CD14-positive monocyte (primary cell): ENCODE data around the gene CSNK1G1. TPM values are rescaled to one million over a fixed set of nuclear protein-coding genes. Genes with fewer than 3 reads are reported as not detected.

Experiments used
- DNase-seq, 3 donors: peaks; one replicate each; pipeline ENCODE4 v3.0.0-alpha.2; 2011 to 2022
- H2AFZ ChIP-seq: 2 replicates; pipeline ENCODE4 v1.6.0; 2012; ENCODE audit warnings: mild to moderate bottlenecking, low read depth, low read length, inconsistent platforms; ENCODE audit not compliant: insufficient read depth, poor library complexity, severe bottlenecking
- H3K27ac ChIP-seq, 2 donors: 1 replicate in 1 of 2; 2 replicates in 1 of 2; pipeline ENCODE4 v1.5.1; 2012 to 2013; ENCODE audit warnings: low read length in 2 of 2, control low read depth in 1 of 2, inconsistent platforms in 1 of 2, low read depth in 1 of 2, mild to moderate bottlenecking in 1 of 2
- H3K27me3 ChIP-seq, 2 donors: one replicate each; pipeline versions ENCODE4 v1.6.0 to v1.6.1; 2011 to 2013; ENCODE audit warnings: low read length in 2 of 2; ENCODE audit not compliant: control insufficient read depth in 2 of 2, insufficient read depth in 2 of 2
- H3K36me3 ChIP-seq, 2 donors: replicated peaks in 1 of 2; 1 replicate in 1 of 2; 2 replicates in 1 of 2; pipeline versions ENCODE4 v1.5.1 to v1.6.1; 2012 to 2013; ENCODE audit warnings: low read length in 2 of 2, control low read depth in 1 of 2, inconsistent platforms in 1 of 2, mild to moderate bottlenecking in 1 of 2; ENCODE audit not compliant: insufficient read depth in 2 of 2, control insufficient read depth in 1 of 2
- H3K4me1 ChIP-seq, 2 donors: 1 replicate in 1 of 2; 2 replicates in 1 of 2; pipeline versions ENCODE4 v1.5.1 to v1.6.1; 2012 to 2013; ENCODE audit warnings: low read length in 2 of 2, control low read depth in 1 of 2, inconsistent platforms in 1 of 2, mild to moderate bottlenecking in 1 of 2, moderate library complexity in 1 of 2; ENCODE audit not compliant: insufficient read depth in 2 of 2, control insufficient read depth in 1 of 2
- H3K4me2 ChIP-seq: replicated peaks from 2 replicates; pipeline ENCODE3; 2012; ENCODE audit warnings: low read length, moderate library complexity, mild to moderate bottlenecking; ENCODE audit not compliant: poor library complexity, severe bottlenecking; ENCODE audit errors: extremely low read depth
- H3K4me3 ChIP-seq, 3 experiments: fragments of 200-600 bp in 1 of 3; sonication (generic) in 1 of 3; replicated peaks in 1 of 3; 1 replicate in 2 of 3; 2 replicates in 1 of 3; pipeline ENCODE4 v1.5.1; 2011 to 2013; ENCODE audit warnings: low read length in 3 of 3, mild to moderate bottlenecking in 3 of 3, control low read depth in 2 of 3, low read depth in 2 of 3, inconsistent platforms in 1 of 3, moderate library complexity in 1 of 3
- H3K79me2 ChIP-seq: 2 replicates; pipeline ENCODE4 v1.6.0; 2012; ENCODE audit warnings: mild to moderate bottlenecking, control low read depth, inconsistent platforms, low read length, moderate library complexity; ENCODE audit not compliant: insufficient read depth
- H3K9ac ChIP-seq: 2 replicates; pipeline ENCODE4 v1.6.0; 2017; ENCODE audit warnings: low read length, mild to moderate bottlenecking; ENCODE audit not compliant: insufficient read depth, poor library complexity, severe bottlenecking
- H3K9me3 ChIP-seq, 2 donors: replicated peaks in 1 of 2; 1 replicate in 1 of 2; 2 replicates in 1 of 2; pipeline versions ENCODE4 v1.5.1 to v1.6.1; 2012 to 2013; ENCODE audit warnings: low read length in 2 of 2, control low read depth in 1 of 2; ENCODE audit not compliant: control insufficient read depth in 1 of 2, insufficient read depth in 1 of 2
- H4K20me1 ChIP-seq: 2 replicates; pipeline ENCODE4 v1.6.0; 2012; ENCODE audit warnings: mild to moderate bottlenecking, low read length, control low read depth, moderate library complexity; ENCODE audit not compliant: insufficient read depth
- H3K27ac Mint-ChIP-seq, 7 donors: one replicate each; pipeline ENCODE4 v1.8.0; 2020; ENCODE audit warnings: mild to moderate bottlenecking in 7 of 7, mixed read lengths in 7 of 7, moderate library complexity in 6 of 7, inconsistent platforms in 2 of 7
- H3K27me3 Mint-ChIP-seq, 3 donors: one replicate each; pipeline ENCODE4 v1.8.0; 2021 to 2022; ENCODE audit warnings: low read depth in 3 of 3, mild to moderate bottlenecking in 3 of 3, mixed read lengths in 3 of 3, moderate library complexity in 3 of 3, inconsistent platforms in 1 of 3
- H3K36me3 Mint-ChIP-seq, 2 donors: one replicate each; pipeline ENCODE4 v1.8.0; 2020; ENCODE audit warnings: mixed read lengths in 2 of 2, inconsistent platforms in 1 of 2, mild to moderate bottlenecking in 1 of 2
- H3K4me1 Mint-ChIP-seq: one replicate; pipeline ENCODE4 v1.8.0; 2020; ENCODE audit warnings: mild to moderate bottlenecking, mixed read lengths
- H3K4me3 Mint-ChIP-seq, 2 donors: one replicate each; pipeline ENCODE4 v1.8.0; 2020; ENCODE audit warnings: mild to moderate bottlenecking in 2 of 2, mixed read lengths in 2 of 2, moderate library complexity in 1 of 2
- H3K9me3 Mint-ChIP-seq, 7 donors: one replicate each; pipeline ENCODE4 v1.8.0; 2020 to 2022; ENCODE audit warnings: mixed read lengths in 7 of 7, mild to moderate bottlenecking in 6 of 7, moderate library complexity in 6 of 7, inconsistent platforms in 2 of 7
- CTCF ChIP-seq: fragments of 200-600 bp; IDR thresholded peaks from one replicate; pipeline ENCODE4 v1.8.0; 2022; ENCODE audit warnings: antibody characterized with exemption, mild to moderate bottlenecking
- WGBS: methylation state at CpG from one replicate; pipeline ENCODE4 v1.1.5; 2013; ENCODE audit warnings: missing lambda C conversion rate; ENCODE audit not compliant: insufficient coverage; 5-methylcytosine and 5-hydroxymethylcytosine counted together
- intact Hi-C, 2 donors: fragments of 100-400 bp; cut with micrococcal nuclease; formaldehyde crosslinking; loops; one replicate each; pipeline versions ENCODE4 v1.15.0 to v1.15.1; 2023
- polyA minus RNA-seq: library from RNA; depleted of rRNA, polyadenylated mRNA; stranded (reverse); fragments of >200 nt; gene quantifications from 2 replicates; pipeline ENCODE4 v1.2.3, GENCODE V29; 2012
- polyA plus RNA-seq, 3 donors: library from polyadenylated mRNA; depleted of rRNA in 1 of 3; unstranded in 2 of 3; stranded (reverse) in 1 of 3; fragments of 300-500 nt in 2 of 3; fragments of >200 nt in 1 of 3; fragmentation: Illumina TruSeq in 2 of 3; gene quantifications; 1 replicate in 2 of 3; 2 replicates in 1 of 3; pipeline ENCODE4 v1.2.3, GENCODE V29; 2012 to 2021
- total RNA-seq, 12 experiments: library from RNA in 1 of 12; stranded (reverse) in 1 of 12; fragments of 120-200 nt in 1 of 12; gene quantifications; one replicate each; pipeline ENCODE4 v1.2.4 and lab custom pipeline; 2013 to 2026; ENCODE audit warnings: mixed read lengths in 6 of 12, inconsistent platforms in 1 of 12

Gene CSNK1G1
- total RNA-seq (2013): 12.3 TPM
- 1 to 10 TPM; 4.3 to 8.6 (median 7.7) TPM for polyA plus RNA-seq
- polyA minus RNA-seq: 7.2 and 9.7 TPM in 2 replicates
- 13.6 to 29.9 (median 22.9) reads per million in 11 experiments for total RNA-seq (lab: John Stamatoyannopoulos, UW)

- Mint-ChIP-seq H3K27me3 (no peaks in the 10 kb centered on the region), H3K9me3 (peaks cover 0 to 4% (median 0%) of the 10 kb centered on the region in 7 donors), H3K4me3 (peak within 1 kb of the TSS; percentile 96 to 97), H3K4me1 (peaks cover 13% of the 10 kb centered on the region), H3K36me3 (no peaks in the 10 kb centered on the region), H3K27ac (peak within 1 kb of the TSS; percentile 79 to 95 (median 90))
- peak within 1 kb of the TSS; percentile 81 for H3K9ac ChIP-seq
- no peaks in the 10 kb centered on the region for H3K27me3 ChIP-seq
- TF ChIP-seq CTCF: peak; percentile 56
- H2AFZ ChIP-seq: peak within 1 kb of the TSS; percentile 90
- WGBS: under 1% methylated on average over 33 of the region's 42 CpGs
- no peaks in the 10 kb centered on the region for H3K36me3 ChIP-seq
- H3K9me3 ChIP-seq: no peaks in the 10 kb centered on the region
- peak within 1 kb of the TSS; percentile 34 to 78 for H3K27ac ChIP-seq
- intact Hi-C loops: loop anchor here in 1 of 2 donors (10.0 kb wide), 2 partner anchors 151 to 191 kb away; partner anchors contain the start of gene PPIB
- H4K20me1 ChIP-seq: peaks cover 13% of the 10 kb centered on the region
- H3K4me1 ChIP-seq: peaks cover 9 to 13% of the 10 kb centered on the region in 2 donors
- peak within 1 kb of the TSS; percentile 94 for H3K4me2 ChIP-seq
- DNase-seq: peak; percentile 88 to 95 (median 92)
- H3K4me3 ChIP-seq: peak within 1 kb of the TSS; percentile 93 to 98 (median 95)
- H3K79me2 ChIP-seq: peaks cover 47% of the 10 kb centered on the region
Observed at GRCh38 chr15:64355944-64356709, at the start of gene CSNK1G1. Gene CSNK1G1, minus strand, starts transcription at chr15:64356173. Its CDS starts 55,674 bp downstream, at chr15:64300499.

- peak overlapping the region in 1 of 7 donors; percentile 20 for H3K27ac Mint-ChIP-seq
- no peak overlapping the region for H3K4me3 Mint-ChIP-seq
- intact Hi-C loops: no loop called here
- H3K9me3 ChIP-seq: no peaks in the 10 kb centered on the region
- 100% methylated on average over 1 of the region's 2 CpGs for WGBS
- DNase-seq: no peak
- peaks cover 73 to 98% of the 10 kb centered on the region in 2 donors for H3K36me3 ChIP-seq
- H3K9ac ChIP-seq: no peak overlapping the region
- H3K27me3 ChIP-seq: no peaks in the 10 kb centered on the region
- H3K4me2 ChIP-seq: no peak overlapping the region
- peaks cover 65 to 93% of the 10 kb centered on the region in 2 donors for H3K36me3 Mint-ChIP-seq
- TF ChIP-seq CTCF: no peak
- no peaks in the 10 kb centered on the region for H3K79me2 ChIP-seq
- no peaks in the 10 kb centered on the region for H3K9me3 Mint-ChIP-seq
- H2AFZ ChIP-seq: no peak overlapping the region
- H3K4me1 Mint-ChIP-seq: peaks cover 2% of the 10 kb centered on the region
- peaks cover 0 to 5% of the 10 kb centered on the region in 2 donors for H3K4me1 ChIP-seq
- no peaks in the 10 kb centered on the region for H4K20me1 ChIP-seq
- no peak overlapping the region for H3K4me3 ChIP-seq
- H3K27me3 Mint-ChIP-seq: no peaks in the 10 kb centered on the region
- no peak overlapping the region for H3K27ac ChIP-seq
Observed at GRCh38 chr15:64400583-64400982, 44.6 kb upstream of the CSNK1G1 start.
